AG08395 (cell line): ENCODE measurements around the gene RNF220.
A peak's percentile ranks its signal among the peaks of the same experiment; 100 is the strongest.

Experiments used
- DNase-seq: peaks from one replicate; pipeline ENCODE4 v3.0.0; 2012; ENCODE audit warnings: mixed read lengths, low spot score

The RNF220 gene

DNA sequence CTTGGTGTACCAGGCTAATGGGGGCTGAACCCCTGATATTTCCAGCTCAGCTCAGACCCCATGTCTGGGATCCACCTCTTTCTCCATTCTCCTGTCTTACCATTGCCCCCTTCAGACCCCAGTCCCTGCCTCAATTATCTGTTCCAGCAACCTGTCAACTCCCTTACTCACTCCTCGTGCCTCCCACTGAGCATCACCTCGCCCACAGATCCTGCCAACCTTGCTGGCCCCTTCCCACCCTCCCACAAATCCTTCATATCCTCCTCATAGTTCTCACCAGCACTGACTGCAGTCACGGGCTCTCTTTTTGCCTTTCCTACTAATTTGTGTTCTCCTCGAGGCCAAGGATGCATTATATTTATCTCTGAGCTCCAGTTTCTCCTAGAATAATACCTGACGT is 206.4 kb downstream of the RNF220 start:
- DNase-seq: no peak

DNA sequence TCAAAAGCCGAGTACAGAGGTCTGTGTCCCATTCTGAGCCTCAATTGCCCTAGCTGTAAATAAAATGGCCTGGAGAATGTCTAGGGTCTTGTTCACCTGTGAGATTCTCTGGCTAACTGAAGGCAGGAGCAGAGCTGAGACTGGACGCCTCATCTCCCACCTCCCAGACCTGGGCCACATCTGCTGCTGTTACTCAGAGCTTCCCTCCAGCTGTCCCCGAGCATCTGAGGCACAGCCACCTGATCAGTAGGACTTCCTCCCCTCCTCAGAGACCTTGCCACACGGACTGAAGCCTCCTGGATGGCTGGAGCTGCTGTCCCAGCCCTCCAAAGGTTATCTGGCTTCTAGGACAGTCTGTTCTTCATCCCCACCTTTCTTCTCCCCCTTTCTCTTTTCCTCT is 206.8 kb downstream of the RNF220 start:
- DNase-seq: no peak

DNA sequence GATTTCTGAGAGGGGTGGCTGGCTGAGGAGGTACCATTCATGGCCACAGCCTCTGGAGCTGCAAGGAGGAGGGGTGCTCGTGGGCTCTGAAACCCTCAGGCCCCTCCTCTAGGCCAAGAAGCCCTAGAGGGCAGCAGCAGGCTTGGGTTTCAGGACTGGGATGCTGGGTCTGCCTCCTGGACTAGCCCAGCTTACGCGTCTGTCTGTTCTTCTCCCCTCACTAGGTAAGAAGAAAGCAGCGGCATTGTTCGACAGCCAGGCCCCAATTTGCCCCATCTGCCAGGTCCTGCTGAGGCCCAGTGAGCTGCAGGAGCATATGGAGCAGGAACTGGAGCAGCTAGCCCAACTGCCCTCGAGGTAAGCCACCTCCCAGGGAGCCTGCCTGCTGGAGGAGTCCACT is 208.9 kb downstream of the RNF220 start:
- no peak for DNase-seq

DNA sequence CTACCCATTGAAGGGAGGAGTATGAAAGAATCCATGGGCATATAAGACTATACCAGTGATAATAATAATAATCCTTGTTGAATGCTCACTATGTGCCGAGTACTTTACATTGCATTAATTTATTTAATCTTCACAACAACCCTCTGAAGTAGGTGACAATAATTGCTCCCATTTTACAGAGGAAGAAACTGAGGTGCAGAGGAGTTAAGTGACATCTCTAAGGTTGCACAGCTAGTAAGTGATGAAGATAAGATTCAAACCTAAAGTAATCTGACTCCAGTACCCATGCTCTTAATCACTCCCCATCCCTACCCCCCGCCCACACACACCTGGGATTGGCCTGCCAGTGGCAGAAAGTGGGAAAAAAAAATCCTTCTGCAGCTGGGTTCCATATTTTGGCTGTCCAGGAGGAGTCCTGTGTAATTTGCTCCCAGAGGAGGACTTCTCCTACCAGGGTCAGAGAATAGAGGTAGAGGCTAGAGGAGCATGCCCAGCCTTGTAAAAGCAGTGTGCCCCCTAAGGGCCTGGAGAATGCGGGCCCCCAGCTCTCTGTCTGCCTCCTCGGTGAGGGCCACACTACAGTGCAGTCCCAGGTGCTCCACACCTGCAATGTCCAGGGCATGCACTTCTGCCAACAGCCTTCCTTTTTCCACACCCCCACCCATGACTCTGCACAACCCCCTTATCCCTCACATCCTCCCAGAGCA is 211.4 kb downstream of the RNF220 start:
- peak; percentile 19 for DNase-seq

DNA sequence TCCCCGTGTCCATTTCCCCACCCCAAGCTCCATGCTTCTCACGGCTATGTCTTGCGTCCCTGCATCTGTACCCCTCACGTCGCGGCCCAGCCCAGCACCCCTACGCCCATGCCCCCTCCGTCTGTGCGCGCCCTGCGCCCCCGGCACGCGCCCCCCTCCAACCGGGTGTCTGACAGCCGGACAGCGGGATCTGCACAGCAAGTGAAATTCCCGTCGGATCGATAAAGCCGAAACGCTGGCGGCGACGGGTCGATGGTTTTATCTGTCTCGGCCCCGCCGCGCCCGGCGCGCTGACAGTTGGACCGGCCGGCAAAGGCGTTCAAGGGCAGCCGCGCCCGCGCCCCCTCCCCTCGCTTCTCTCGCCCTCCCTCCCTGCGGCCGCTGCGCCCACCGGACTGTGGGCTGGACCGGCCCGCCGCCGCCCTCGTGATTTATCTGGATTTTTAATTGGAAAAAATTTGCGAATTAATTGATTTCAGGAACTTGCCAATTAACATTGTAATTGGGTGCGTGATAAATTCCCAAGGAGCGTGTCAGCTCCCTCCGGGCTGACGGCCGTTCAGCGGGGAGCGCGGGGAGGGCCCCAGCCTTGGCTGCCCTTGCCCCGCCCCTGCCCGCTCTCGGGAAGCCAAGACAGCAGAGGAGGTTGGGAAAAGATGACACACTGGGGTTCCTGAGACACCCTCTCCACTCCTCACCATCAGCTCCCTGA is 212.1 kb downstream of the RNF220 start:
- DNase-seq: peak; percentile 94

DNA sequence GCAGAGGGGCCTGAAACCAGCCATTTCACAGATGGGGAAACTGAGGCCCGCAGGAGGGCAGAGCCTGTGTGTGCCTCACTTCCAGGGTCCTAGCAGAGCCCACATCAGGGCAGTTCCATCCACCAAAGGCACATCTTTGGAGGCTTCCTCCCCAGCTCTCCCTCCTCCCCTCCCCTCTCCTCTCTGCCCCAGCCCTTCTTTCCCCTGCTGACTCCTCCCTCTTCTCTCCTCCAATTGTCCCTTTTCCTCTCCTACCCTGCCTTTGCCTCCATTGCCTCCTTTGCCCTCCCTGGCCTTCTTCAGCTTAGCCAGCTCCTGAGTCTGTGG is 212.6 kb downstream of the RNF220 start:
- DNase-seq: no peak

DNA sequence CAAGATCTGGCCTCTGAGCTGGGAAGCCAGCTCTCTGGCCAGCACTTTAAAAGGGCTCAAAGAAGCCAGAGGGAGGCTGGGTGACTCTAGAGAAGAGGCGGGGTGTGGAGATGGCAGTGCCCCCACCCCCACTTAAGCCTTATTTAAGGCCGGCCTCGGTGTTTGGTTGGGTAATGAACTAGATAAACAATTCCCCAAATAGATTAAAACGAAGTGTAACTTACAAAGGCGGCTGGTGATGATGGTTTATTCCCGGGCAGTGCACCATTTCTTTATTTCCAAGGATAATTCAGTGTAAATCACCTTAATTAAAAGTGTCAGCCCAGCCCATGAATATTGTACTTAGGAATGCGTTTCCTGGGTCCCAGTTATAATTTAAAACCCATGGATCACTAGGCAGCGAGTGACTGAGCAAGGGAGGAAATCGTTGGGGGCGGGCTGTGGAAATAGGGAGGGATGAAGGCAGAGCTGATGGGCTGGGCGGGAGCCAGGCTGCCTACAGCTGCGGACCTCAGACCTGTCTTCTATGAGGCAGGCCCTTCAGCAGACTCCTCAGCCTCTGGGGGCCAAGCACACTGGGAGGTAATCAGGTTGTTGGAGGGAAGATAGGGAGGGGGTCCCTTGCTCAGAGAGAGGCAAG is 214.3 kb downstream of the RNF220 start:
- peak; percentile 84 for DNase-seq

DNA sequence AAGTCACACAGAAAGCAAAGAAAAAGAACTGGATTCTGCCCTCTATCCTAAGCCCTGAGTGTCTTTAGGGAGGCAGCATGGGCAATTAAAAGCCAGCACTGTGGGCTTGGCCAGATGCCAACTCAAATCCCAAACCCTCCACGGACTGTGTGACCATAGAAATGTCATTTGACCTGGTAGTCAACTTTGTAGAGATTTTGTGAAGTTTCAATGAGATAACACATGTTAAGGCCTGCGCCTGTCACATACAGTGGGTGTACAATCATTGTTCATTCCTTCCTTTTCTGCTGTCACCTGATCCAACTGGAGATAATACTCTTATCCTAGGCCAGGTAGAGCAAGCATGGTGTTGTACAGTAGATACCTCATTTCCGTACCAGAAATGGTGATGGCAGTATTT is 215.0 kb downstream of the RNF220 start:
- no peak for DNase-seq

DNA sequence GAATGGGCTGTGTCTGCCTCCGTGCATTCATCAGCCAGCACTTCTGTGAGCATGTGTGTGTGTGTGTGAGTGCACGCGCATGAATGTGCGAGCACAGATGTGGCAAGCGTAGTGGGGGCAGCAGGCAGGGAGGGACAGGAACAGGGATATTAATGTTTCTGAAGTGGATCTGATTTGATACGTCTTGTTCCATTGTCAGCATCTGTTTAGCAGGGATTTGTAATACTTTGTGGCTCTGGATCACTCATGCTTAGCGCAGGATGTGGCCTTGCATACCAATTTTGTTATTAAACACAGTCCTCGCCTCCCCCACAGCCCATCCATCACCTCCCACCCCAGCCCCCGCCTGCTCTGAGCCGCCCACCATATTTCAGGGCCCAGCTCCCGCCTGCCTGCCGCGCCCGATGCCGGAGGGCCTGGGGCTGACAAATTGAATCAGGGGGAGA is 216.8 kb downstream of the RNF220 start:
- DNase-seq: peak; percentile 41

DNA sequence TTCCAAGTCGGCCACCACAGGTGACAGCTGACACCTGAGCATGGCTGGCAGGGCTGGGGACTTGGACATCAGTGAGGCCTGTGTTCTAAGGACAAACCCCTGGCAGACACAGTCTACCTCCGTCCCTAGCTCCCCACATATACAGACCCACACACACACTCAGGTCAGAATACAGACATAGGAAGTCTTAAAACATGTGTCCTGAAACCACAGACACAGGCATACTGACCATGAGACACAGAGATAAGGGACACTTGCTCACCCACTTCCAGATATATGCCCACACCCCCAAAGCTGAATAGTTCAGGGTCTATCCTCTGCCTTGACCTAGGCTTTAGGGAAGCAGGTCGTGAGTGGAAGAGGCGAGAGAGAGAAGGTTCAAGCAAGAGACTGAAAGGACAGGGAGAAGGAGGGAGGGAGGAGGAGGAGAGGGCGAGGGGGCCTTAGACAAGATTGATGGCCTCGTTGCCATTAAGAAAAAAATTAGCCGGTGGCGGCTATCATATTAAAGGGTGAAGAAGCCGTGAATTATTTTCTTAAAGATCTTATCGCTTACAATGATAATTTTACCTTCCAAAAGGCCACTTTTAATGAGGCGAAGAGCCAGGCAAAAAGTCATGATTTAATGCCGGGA is 219.3 kb downstream of the RNF220 start:
- DNase-seq: no peak

DNA sequence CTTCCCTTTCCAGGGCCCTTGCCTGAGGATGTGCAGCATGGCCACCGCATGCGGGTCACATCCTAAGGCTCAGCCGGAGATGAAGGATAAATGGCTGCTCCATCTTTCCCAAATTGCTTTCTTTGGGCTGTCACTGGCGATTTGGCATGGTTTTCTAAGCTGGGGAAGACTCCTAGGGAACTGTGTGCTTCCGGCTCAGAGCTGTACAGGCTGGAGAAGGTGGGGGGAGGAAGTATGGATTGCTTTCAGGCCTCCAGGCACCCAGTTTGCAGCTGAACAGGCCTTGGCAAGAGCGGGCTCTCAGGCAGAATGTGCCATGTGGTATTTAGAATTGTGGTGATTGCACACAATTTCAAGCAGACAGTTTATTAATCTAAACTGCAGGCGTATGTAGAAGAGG is 220.3 kb downstream of the RNF220 start:
- no peak for DNase-seq

DNA sequence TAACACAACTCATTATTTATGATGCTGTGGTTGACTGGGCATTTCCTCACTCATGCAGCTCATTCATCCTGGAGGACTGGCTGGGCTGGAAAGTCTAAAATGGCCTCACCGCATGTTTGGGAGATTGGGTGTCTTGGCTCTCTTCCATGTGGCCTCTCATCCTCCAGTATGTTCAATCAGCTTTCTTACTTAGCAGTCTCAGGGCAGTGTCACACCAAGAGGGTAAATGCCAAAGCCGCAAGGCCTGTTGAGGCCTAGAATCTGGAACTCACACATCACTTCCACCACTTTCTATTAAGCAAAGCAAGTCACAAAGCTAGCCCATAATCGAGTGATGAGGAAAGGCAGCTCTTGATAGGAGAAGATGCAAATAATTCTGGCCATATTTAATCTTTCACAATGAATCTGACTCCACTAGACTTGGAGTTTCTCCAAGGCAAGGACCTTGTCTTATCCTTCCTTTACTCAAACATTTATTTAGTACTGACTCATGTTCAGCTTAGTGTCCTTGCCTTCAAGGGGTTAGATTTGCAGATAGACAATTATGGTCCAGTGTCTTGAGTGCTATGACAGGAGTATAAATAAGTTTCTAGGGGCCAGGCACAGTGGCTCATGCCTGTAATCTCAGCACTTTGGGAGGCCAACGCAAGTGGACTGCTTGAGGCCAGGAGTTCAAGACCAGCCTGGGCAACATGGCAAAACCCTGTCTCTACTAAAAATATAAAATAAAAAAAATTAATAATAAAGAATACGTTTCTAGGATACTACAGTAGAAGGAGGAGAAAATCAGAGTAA is 224.1 kb downstream of the RNF220 start:
- peak; percentile 82 for DNase-seq

DNA sequence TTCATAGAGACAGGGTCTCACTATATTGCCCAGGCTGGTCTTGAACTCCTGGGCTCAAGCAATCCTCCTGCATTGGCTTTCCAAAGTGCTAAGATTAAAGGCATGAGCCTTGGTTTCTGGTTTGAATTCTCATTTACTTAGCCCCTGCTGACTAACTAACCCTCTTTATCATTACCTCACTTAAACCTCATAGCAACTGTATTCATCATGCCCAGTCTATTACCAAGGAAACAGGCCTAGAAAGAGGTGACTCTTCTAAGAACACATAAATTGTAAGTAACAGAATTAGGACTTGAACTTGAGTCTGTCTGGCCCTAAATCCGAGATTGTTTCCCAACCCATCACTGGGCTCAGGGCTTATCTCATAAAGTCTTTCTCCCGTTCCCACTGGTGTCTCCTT is 225.1 kb downstream of the RNF220 start:
- peak; percentile 38 for DNase-seq

DNA sequence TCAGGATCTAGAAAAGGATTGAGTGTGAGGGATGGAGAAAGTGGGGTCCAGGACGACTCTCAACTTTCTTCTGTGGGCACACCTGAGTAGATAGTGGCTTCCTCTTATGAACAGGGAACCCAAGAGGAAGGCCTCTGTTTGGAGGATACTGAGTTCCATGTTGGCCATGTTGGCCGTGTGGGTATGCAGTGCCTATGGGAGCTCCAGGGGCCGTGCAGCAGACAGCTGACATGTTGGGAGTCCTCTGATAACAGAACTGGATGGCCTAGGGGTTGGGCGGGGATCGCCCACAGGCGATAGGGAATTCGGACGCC is 226.2 kb downstream of the RNF220 start:
- DNase-seq: no peak

DNA sequence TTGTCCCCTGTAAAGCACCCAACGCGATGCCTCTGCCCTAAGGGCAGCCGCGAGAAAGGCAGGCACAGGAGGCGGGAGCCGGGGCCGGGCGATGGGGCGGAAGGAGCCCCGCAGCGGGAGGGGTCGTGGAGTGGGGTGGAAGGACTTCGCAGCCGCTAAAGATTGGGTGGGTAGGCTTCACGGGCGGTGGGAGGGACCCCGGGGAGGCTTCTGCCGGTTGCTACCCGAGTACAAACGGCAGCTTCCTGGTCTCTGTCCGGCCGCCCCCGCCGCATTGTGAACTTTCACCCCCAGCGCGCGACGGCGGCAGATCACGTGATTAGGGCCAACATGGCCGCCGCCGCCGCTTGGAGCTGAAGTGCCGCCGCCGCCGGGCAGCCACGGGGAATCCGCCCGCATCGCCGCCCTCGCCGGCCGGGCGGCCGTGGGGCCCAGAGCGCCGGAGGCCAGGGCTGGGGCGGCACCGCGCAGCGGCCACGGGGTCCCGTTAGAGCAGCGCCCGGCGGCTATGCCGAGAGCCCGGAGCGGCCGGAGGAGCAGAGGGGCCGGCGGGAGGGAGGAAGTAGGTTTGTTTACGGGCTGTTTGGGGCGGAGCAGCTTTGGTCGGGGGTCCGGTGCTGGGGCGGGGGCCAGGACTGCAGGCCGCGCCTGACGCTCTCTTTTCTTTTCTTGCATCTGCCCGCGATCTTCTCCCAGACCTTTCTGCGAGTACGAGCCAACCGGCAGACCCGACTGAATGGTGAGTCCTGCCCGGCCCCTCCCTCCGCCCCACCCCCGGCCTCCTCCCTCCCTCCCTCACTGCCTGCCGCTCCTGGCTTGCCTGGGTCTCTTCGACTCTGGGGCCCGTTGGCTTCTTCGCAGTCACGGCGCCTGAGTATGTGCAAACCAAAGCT is 226.8 kb downstream of the RNF220 start:
- peak; percentile 91 for DNase-seq

DNA sequence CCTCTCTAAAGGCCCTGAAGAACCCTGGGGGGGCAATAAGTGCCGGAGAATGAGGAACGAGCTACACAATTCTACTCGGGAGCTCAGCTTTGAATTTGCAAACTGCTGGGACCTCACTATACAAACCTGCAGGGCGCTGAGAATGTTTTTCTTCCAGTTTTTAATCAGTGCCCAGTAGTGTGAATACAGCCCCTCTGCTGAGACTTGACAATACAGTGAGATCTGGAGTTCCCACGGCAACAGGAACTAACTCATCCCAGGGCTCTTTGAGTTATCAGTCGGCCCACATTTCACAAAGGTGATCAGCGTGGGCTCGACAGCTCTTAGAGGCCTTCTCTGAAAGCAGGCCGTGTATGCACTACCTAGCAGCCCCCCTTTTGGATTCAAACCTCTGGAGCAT is 227.5 kb downstream of the RNF220 start:
- no peak for DNase-seq

DNA sequence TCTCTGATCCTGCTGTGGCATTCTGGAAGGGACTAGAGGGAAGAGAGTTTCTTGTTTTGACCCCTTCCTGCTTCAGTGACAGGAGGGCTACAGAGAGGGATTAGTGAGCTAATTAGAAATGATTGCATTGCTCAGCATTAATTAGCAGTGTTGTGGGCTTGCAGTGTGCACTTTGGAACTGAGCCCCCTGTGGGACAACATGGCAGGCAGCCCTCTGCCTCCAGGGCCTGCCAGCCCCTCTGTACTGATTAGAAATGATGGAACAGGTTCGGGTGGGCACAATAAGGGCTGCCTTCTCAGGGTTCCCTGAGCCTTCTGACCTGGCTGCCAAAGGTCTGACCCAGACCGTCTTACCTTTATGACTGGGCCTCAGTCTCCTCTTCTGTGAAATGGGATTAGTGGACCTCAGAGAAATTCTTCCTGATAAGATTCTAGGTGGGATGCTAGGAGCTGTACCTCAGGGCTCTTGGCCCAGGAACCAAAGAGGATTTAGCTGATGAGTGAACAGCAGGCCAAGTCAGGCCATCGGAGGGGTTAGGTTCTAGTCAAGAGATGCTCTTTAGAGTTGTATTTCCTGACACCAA is 229.6 kb downstream of the RNF220 start:
- no peak for DNase-seq

DNA sequence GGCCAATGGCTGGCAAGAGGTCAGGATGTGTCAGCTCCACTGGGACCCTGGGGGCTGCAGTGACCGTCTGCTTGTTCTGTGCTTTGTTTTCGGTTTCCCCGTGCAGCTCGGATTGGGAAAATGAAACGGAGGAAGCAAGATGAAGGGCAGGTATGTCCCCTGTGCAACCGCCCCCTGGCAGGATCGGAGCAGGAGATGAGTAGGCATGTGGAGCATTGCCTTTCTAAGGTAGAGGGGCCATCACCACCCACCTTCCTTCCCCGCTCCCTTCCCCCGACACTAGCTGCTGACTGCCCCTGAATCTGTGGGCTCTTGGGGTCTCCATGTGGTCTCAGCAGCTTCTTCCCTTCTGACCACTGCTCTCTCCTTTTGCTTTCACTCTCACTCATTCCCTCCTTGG is 230.4 kb downstream of the RNF220 start:
- no peak for DNase-seq

DNA sequence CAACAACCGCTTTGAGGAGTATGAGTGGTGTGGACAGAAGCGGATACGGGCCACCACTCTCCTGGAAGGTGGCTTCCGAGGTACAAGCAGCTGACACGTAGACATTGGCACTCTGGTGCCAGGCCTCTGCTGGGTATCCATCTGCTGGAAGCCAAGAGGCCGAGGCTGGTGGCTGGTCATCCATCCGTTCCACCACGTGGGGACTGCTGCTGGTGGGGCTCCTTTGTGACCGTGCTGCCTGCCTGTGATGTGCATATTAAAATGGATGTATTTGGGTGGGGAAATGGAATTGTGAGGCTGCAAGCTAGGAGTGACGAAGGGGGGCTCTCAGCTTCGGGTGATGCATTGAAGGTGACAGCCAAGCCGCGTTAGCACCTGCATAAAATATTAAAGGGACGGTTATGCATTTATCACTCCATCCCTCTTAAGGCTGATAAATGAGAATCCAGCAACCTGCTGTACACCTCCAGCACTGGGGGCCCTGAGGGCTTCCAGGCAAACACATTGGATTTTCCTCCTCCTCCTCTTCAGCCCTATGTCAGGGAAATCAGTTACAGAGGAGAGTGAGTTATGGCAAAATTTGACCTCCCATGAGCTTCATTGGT is 231.1 kb downstream of the RNF220 start:
- no peak for DNase-seq
